HG02981 (cell line): ENCODE results near the gene TBC1D19.

Experiments
- ATAC-seq: cut with Tn5 transposase; IDR thresholded peaks from one replicate; pipeline ENCODE4 v1.9.1; 2021; ENCODE audit warnings: mild to moderate bottlenecking, moderate library complexity; ENCODE audit not compliant: unreplicated experiment

Gene TBC1D19

GRCh38 chr4:26779224-26779623, 195.3 kb downstream of the TBC1D19 start:
- no peak for ATAC-seq

- ATAC-seq: no peak
Measured at GRCh38 chr4:26779674-26780073, 195.8 kb downstream of the TBC1D19 start.

GRCh38 chr4:26780539-26780938, 196.7 kb downstream of the TBC1D19 start:
- ATAC-seq: peak; percentile 92

GRCh38 chr4:26782168-26782829, 198.4 kb downstream of the TBC1D19 start:
- no peak for ATAC-seq

- ATAC-seq: no peak
Measured at GRCh38 chr4:26782830-26783202, 198.9 kb downstream of the TBC1D19 start.

GRCh38 chr4:26784207-26784865, 200.5 kb downstream of the TBC1D19 start:
- ATAC-seq: no peak

- ATAC-seq: no peak
Measured at GRCh38 chr4:26785312-26785711, 201.4 kb downstream of the TBC1D19 start.

GRCh38 chr4:26785810-26786209, 201.9 kb downstream of the TBC1D19 start:
- ATAC-seq: no peak

- no peak for ATAC-seq
Measured at GRCh38 chr4:26786916-26787315, 203.0 kb downstream of the TBC1D19 start.

- no peak for ATAC-seq
Measured at GRCh38 chr4:26787461-26788340, 203.8 kb downstream of the TBC1D19 start.

- ATAC-seq: no peak
Measured at GRCh38 chr4:26788341-26788733, 204.5 kb downstream of the TBC1D19 start.

- no peak for ATAC-seq
Measured at GRCh38 chr4:26789208-26789607, 205.3 kb downstream of the TBC1D19 start.

- ATAC-seq: no peak
Measured at GRCh38 chr4:26791346-26791745, 207.5 kb downstream of the TBC1D19 start.

GRCh38 chr4:26792639-26793038, 208.8 kb downstream of the TBC1D19 start:
- no peak for ATAC-seq

- ATAC-seq: no peak
Measured at GRCh38 chr4:26793735-26794134, 209.9 kb downstream of the TBC1D19 start.

GRCh38 chr4:26796081-26796480, 212.2 kb downstream of the TBC1D19 start:
- no peak for ATAC-seq

GRCh38 chr4:26802790-26803189, 218.9 kb downstream of the TBC1D19 start:
- ATAC-seq: no peak

GRCh38 chr4:26803211-26803861, 219.5 kb downstream of the TBC1D19 start:
- ATAC-seq: no peak

- ATAC-seq: no peak
Measured at GRCh38 chr4:26804451-26804850, 220.6 kb downstream of the TBC1D19 start.

- ATAC-seq: no peak
Measured at GRCh38 chr4:26804925-26805324, 221.0 kb downstream of the TBC1D19 start.
